A549 (cell line): ENCODE results near the gene GLIPR1.

Source experiments
- CEBPB ChIP-seq, 2 experiments: fragments of >200 bp in 1 of 2; sonication (Bioruptor Twin) in 1 of 2; formaldehyde crosslinking in 1 of 2; IDR thresholded peaks; 2 replicates each; pipeline ENCODE4 v1.6.1; 2012 to 2016
- CHD2 ChIP-seq: fragments of 150-350 bp; IDR thresholded peaks from 2 replicates; pipeline ENCODE4 v1.6.1; 2014; ENCODE audit warnings: low read length; ENCODE audit not compliant: partially characterized antibody
- EHMT2 ChIP-seq: fragments of 200-600 bp; sonication (generic); IDR thresholded peaks from 2 replicates; pipeline ENCODE4 v1.6.1; 2016; ENCODE audit warnings: antibody characterized with exemption, low read depth, mild to moderate bottlenecking, moderate library complexity
- EP300 ChIP-seq, 2 experiments: fragments of >200 bp; sonication (Bioruptor Twin); formaldehyde crosslinking; IDR thresholded peaks; 2 replicates in 1 of 2; 3 replicates in 1 of 2; pipeline ENCODE4 v1.6.1; 2016 to 2017
- HOXB5 ChIP-seq: fragments of 250-450 bp; sonication (Bioruptor Pico); IDR thresholded peaks from 2 replicates; pipeline ENCODE4 v1.5.0; 2020; ENCODE audit warnings: mild to moderate bottlenecking, moderate library complexity
- MAFK ChIP-seq: fragments of 450-650 bp; IDR thresholded peaks from 2 replicates; pipeline ENCODE4 v1.6.1; 2014; ENCODE audit not compliant: partially characterized antibody
- NFE2L2 ChIP-seq: fragments of 150-350 bp; conservative IDR thresholded peaks from 2 replicates; pipeline ENCODE4 v1.6.1; 2014; ENCODE audit warnings: low read length
- POLR2A ChIP-seq: IDR thresholded peaks from 2 replicates; pipeline ENCODE4 v1.6.1; 2012; ENCODE audit warnings: mild to moderate bottlenecking, low read length
- RAD21 ChIP-seq, 2 experiments: fragments of >200 bp in 1 of 2; sonication (Bioruptor Twin) in 1 of 2; formaldehyde crosslinking in 1 of 2; IDR thresholded peaks in 1 of 2; conservative IDR thresholded peaks in 1 of 2; 2 replicates in 1 of 2; 3 replicates in 1 of 2; pipeline ENCODE4 v1.6.1; 2012 to 2018; ENCODE audit warnings: inconsistent platforms in 1 of 2
- RCOR1 ChIP-seq: fragments of 150-350 bp; IDR thresholded peaks from 2 replicates; pipeline ENCODE4 v1.6.1; 2014; ENCODE audit warnings: antibody characterized with exemption, low read length, low read depth
- ZSCAN20 ChIP-seq: fragments of 250-450 bp; sonication (Bioruptor Pico); IDR thresholded peaks from 2 replicates; pipeline ENCODE4 v1.8.0; 2022; ENCODE audit warnings: mild to moderate bottlenecking, moderate library complexity
- TF ChIP-seq, protein P1 (sequence below): fragments of >200 bp; sonication (Bioruptor Twin); formaldehyde crosslinking; IDR thresholded peaks from 3 replicates; pipeline ENCODE4 v1.5.1; 2016
- TF ChIP-seq, protein P2 (sequence below): fragments of 450-650 bp; IDR thresholded peaks from 2 replicates; pipeline ENCODE4 v1.6.1; 2014; ENCODE audit warnings: antibody characterized with exemption

DNA sequence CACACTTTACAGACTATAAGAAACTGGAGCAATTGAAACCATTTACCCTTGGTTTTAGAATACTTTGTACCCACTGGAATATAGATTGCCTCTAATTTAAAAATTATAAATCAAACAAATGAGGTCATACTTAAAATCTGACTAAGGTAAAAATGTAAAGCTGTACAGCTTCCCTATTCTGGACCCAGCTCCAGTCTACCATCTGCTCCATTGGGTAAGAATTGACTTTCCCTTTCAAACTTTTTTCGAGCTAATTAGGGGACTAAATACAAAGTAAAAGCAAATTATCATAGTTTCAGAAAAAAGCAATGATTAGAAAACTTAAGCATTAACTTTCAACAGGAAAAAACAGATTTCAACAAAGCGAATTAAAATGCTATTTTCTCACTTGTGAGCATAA is 26.5 kb downstream of the GLIPR1 start:
- TF ChIP-seq, protein P1, sequence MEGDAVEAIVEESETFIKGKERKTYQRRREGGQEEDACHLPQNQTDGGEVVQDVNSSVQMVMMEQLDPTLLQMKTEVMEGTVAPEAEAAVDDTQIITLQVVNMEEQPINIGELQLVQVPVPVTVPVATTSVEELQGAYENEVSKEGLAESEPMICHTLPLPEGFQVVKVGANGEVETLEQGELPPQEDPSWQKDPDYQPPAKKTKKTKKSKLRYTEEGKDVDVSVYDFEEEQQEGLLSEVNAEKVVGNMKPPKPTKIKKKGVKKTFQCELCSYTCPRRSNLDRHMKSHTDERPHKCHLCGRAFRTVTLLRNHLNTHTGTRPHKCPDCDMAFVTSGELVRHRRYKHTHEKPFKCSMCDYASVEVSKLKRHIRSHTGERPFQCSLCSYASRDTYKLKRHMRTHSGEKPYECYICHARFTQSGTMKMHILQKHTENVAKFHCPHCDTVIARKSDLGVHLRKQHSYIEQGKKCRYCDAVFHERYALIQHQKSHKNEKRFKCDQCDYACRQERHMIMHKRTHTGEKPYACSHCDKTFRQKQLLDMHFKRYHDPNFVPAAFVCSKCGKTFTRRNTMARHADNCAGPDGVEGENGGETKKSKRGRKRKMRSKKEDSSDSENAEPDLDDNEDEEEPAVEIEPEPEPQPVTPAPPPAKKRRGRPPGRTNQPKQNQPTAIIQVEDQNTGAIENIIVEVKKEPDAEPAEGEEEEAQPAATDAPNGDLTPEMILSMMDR: no peak
- no peak for TF ChIP-seq RCOR1
- TF ChIP-seq, protein P2, sequence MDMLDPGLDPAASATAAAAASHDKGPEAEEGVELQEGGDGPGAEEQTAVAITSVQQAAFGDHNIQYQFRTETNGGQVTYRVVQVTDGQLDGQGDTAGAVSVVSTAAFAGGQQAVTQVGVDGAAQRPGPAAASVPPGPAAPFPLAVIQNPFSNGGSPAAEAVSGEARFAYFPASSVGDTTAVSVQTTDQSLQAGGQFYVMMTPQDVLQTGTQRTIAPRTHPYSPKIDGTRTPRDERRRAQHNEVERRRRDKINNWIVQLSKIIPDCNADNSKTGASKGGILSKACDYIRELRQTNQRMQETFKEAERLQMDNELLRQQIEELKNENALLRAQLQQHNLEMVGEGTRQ: no peak
- TF ChIP-seq RAD21 (conservative IDR thresholded peaks at IDR 0.05 in 1 of 2, IDR thresholded peaks at IDR 0.05 in 1 of 2): no peak
- no peak for TF ChIP-seq POLR2A
- no peak for TF ChIP-seq EHMT2
- no peak for TF ChIP-seq CEBPB (IDR thresholded peaks at IDR 0.05)
- no peak for TF ChIP-seq MAFK
- no peak for TF ChIP-seq CHD2
- no peak for TF ChIP-seq HOXB5
- no peak for TF ChIP-seq ZSCAN20 (CRISPR knock-in tag)
- no peak for TF ChIP-seq EP300 (IDR thresholded peaks at IDR 0.05)
- TF ChIP-seq NFE2L2: no peak
